Neural cell (in vitro differentiated cells): Measurements from ENCODE around the gene CRKL.
"Not testable (repeated sequence)": the region's sequence is repeated elsewhere in the genome, so short reads cannot be mapped to it uniquely, and the experiment has no call there.

Source experiments
- CTCF ChIP-seq: fragments of 450-650 bp; IDR thresholded peaks from 2 replicates; pipeline ENCODE4 v1.5.1; 2014; ENCODE audit warnings: antibody characterized with exemption, mild to moderate bottlenecking, moderate library complexity; ENCODE audit not compliant: poor library complexity, severe bottlenecking
- EP300 ChIP-seq: fragments of 450-650 bp; conservative IDR thresholded peaks from 2 replicates; pipeline ENCODE4 v1.6.1; 2014; ENCODE audit warnings: antibody characterized with exemption, mild to moderate bottlenecking, moderate library complexity; ENCODE audit not compliant: poor library complexity, severe bottlenecking
- EZH2 ChIP-seq: fragments of 200-600, 300-800 bp; shearing (Covaris generic), sonication (generic); IDR thresholded peaks from 2 replicates; pipeline ENCODE4 v1.6.1; 2014; ENCODE audit warnings: antibody characterized with exemption, low read length, borderline replicate concordance, mild to moderate bottlenecking; ENCODE audit not compliant: insufficient read depth, poor library complexity, severe bottlenecking
- MXI1 ChIP-seq: fragments of 450-650 bp; conservative IDR thresholded peaks from 2 replicates; pipeline ENCODE4 v1.6.1; 2014; ENCODE audit warnings: antibody characterized with exemption, mild to moderate bottlenecking; ENCODE audit not compliant: poor library complexity, severe bottlenecking
- POLR2AphosphoS5 ChIP-seq: IDR thresholded peaks from 2 replicates; pipeline ENCODE4 v1.6.1; 2012
- RAD21 ChIP-seq: fragments of 450-650 bp; conservative IDR thresholded peaks from 2 replicates; pipeline ENCODE4 v1.6.1; 2014; ENCODE audit warnings: antibody characterized with exemption, mild to moderate bottlenecking, moderate library complexity
- SMC3 ChIP-seq: fragments of 450-650 bp; conservative IDR thresholded peaks from 2 replicates; pipeline ENCODE4 v1.6.1; 2014; ENCODE audit warnings: antibody characterized with exemption, mild to moderate bottlenecking, moderate library complexity; ENCODE audit not compliant: poor library complexity
- TAF1 ChIP-seq: IDR thresholded peaks from 2 replicates; pipeline ENCODE4 v1.6.1; 2012; ENCODE audit warnings: low read depth
- TF ChIP-seq, protein P1 (sequence below): IDR thresholded peaks from 2 replicates; pipeline ENCODE4 v1.6.1; 2012; ENCODE audit warnings: borderline replicate concordance

GRCh38 chr22:20939457-20940185, 22.4 kb downstream of the CRKL start:
- TF ChIP-seq EZH2, EP300, CTCF, POLR2AphosphoS5, TAF1, MXI1, SMC3, RAD21: not testable (repeated sequence)
- TF ChIP-seq, protein P1, sequence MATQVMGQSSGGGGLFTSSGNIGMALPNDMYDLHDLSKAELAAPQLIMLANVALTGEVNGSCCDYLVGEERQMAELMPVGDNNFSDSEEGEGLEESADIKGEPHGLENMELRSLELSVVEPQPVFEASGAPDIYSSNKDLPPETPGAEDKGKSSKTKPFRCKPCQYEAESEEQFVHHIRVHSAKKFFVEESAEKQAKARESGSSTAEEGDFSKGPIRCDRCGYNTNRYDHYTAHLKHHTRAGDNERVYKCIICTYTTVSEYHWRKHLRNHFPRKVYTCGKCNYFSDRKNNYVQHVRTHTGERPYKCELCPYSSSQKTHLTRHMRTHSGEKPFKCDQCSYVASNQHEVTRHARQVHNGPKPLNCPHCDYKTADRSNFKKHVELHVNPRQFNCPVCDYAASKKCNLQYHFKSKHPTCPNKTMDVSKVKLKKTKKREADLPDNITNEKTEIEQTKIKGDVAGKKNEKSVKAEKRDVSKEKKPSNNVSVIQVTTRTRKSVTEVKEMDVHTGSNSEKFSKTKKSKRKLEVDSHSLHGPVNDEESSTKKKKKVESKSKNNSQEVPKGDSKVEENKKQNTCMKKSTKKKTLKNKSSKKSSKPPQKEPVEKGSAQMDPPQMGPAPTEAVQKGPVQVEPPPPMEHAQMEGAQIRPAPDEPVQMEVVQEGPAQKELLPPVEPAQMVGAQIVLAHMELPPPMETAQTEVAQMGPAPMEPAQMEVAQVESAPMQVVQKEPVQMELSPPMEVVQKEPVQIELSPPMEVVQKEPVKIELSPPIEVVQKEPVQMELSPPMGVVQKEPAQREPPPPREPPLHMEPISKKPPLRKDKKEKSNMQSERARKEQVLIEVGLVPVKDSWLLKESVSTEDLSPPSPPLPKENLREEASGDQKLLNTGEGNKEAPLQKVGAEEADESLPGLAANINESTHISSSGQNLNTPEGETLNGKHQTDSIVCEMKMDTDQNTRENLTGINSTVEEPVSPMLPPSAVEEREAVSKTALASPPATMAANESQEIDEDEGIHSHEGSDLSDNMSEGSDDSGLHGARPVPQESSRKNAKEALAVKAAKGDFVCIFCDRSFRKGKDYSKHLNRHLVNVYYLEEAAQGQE: not testable (repeated sequence)
